B cell (primary cell): ENCODE results near the gene RAB3A. TPM values are rescaled to one million over a fixed set of nuclear protein-coding genes. Genes with fewer than 3 reads are reported as not detected.

ENCODE experiments used
- ATAC-seq: fragments of 200-7000 bp; cut with Tn5 transposase; one replicate; pipeline ENCODE4 v1.10.0; 2021; ENCODE audit warnings: low read depth, mild to moderate bottlenecking, moderate number of reproducible peaks, moderate library complexity
- CTCF ChIA-PET: fragments of 350-600 bp; sonication (Branson Sonifier 250); formaldehyde crosslinking; loops from one replicate; lab custom pipeline; 2021; ENCODE audit warnings: antibody characterized with exemption, inconsistent platforms; lab: Charles Lee
- POLR2A ChIA-PET: fragments of 350-600 bp; sonication (Branson Sonifier 250); formaldehyde crosslinking; loops from one replicate; lab custom pipeline; 2021; ENCODE audit warnings: antibody characterized with exemption; lab: Charles Lee
- DNase-seq: peaks from one replicate; pipeline ENCODE4 v3.0.0; 2013
- H2AFZ ChIP-seq: 2 replicates; pipeline ENCODE4 v1.6.1; 2012; ENCODE audit warnings: mild to moderate bottlenecking, low read depth, low read length; ENCODE audit not compliant: insufficient read depth, poor library complexity, severe bottlenecking
- H3K27ac ChIP-seq, 2 donors: 1 replicate in 1 of 2; 2 replicates in 1 of 2; pipeline ENCODE4 v1.5.1; 2012 to 2013; ENCODE audit warnings: low read length in 2 of 2, mild to moderate bottlenecking in 2 of 2, moderate library complexity in 1 of 2
- H3K27me3 ChIP-seq, 4 experiments: fragments of 200-600 bp in 1 of 4; sonication (generic) in 1 of 4; replicated peaks in 1 of 4; 1 replicate in 2 of 4; 2 replicates in 2 of 4; pipeline versions ENCODE4 v1.6.1 to v1.7.0; 2013 to 2016; ENCODE audit warnings: low read length in 3 of 4, mild to moderate bottlenecking in 2 of 4, mixed read lengths in 1 of 4, moderate library complexity in 1 of 4; ENCODE audit not compliant: insufficient read depth in 4 of 4, control insufficient read depth in 3 of 4; ENCODE audit errors: control extremely low read depth in 1 of 4
- H3K36me3 ChIP-seq, 2 experiments: replicated peaks in 1 of 2; 1 replicate in 1 of 2; 2 replicates in 1 of 2; pipeline versions ENCODE4 v1.6.1 to v1.7.1; 2013; ENCODE audit warnings: low read length in 1 of 2; ENCODE audit not compliant: insufficient read depth in 2 of 2, control insufficient read depth in 1 of 2; ENCODE audit errors: control extremely low read depth in 1 of 2, extremely low read depth in 1 of 2
- H3K4me1 ChIP-seq, 2 donors: fragments of 200-600 bp in 1 of 2; sonication (generic) in 1 of 2; 1 replicate in 1 of 2; 2 replicates in 1 of 2; pipeline versions ENCODE4 v1.5.1 to v1.6.1; 2013 to 2017; ENCODE audit warnings: low read length in 2 of 2; ENCODE audit not compliant: control insufficient read depth in 2 of 2, insufficient read depth in 2 of 2
- H3K4me2 ChIP-seq: replicated peaks from 2 replicates; pipeline ENCODE3; 2012; ENCODE audit warnings: mild to moderate bottlenecking, low read depth, low read length; ENCODE audit not compliant: poor library complexity, severe bottlenecking
- H3K4me3 ChIP-seq, 5 experiments: fragments of 200-600 bp in 1 of 5; sonication (generic) in 1 of 5; 1 replicate in 3 of 5; 2 replicates in 2 of 5; pipeline versions ENCODE4 v1.5.1 to v1.7.0; 2011 to 2016; ENCODE audit warnings: low read length in 4 of 5, mild to moderate bottlenecking in 4 of 5, low read depth in 2 of 5, control low read depth in 1 of 5, moderate library complexity in 1 of 5; ENCODE audit not compliant: insufficient read depth in 1 of 5; ENCODE audit errors: control extremely low read depth in 1 of 5, extremely low read depth in 1 of 5
- H3K79me2 ChIP-seq: fragments of 200-600 bp; sonication (generic); one replicate; pipeline ENCODE4 v1.6.0; 2016; ENCODE audit warnings: low read length; ENCODE audit not compliant: control insufficient read depth, insufficient read depth
- H3K9ac ChIP-seq: fragments of 200-600 bp; sonication (generic); 2 replicates; pipeline ENCODE4 v1.6.1; 2017; ENCODE audit warnings: mild to moderate bottlenecking, low read length, moderate library complexity
- H3K9me3 ChIP-seq, 3 donors: one replicate each; pipeline versions ENCODE4 v1.6.1 to v1.7.1; 2013; ENCODE audit warnings: low read length in 2 of 3; ENCODE audit not compliant: control insufficient read depth in 2 of 3, insufficient read depth in 1 of 3; ENCODE audit errors: control extremely low read depth in 1 of 3
- H4K20me1 ChIP-seq: 2 replicates; pipeline ENCODE4 v1.6.0; 2012; ENCODE audit warnings: mild to moderate bottlenecking, low read length; ENCODE audit not compliant: insufficient read depth, control insufficient read depth, poor library complexity, severe bottlenecking
- H3K27ac Mint-ChIP-seq: one replicate; pipeline ENCODE4 v1.8.0; 2021; ENCODE audit warnings: mixed read lengths
- H3K27me3 Mint-ChIP-seq: one replicate; pipeline ENCODE4 v1.8.0; 2021; ENCODE audit warnings: mixed read lengths
- H3K4me1 Mint-ChIP-seq: one replicate; pipeline ENCODE4 v1.8.0; 2021; ENCODE audit warnings: mixed read lengths
- H3K4me3 Mint-ChIP-seq: one replicate; pipeline ENCODE4 v1.8.0; 2021; ENCODE audit warnings: mixed read lengths
- H3K9me3 Mint-ChIP-seq: one replicate; pipeline ENCODE4 v1.8.0; 2022; ENCODE audit warnings: mixed read lengths; ENCODE audit not compliant: insufficient read depth
- EZH2 ChIP-seq: IDR thresholded peaks from 2 replicates; pipeline ENCODE4 v1.6.1; 2012; ENCODE audit warnings: borderline replicate concordance, low read depth, mild to moderate bottlenecking, moderate library complexity, low read length; ENCODE audit not compliant: insufficient read depth, poor library complexity, severe bottlenecking
- WGBS: methylation state at CpG from one replicate; pipeline ENCODE4 v1.1.5; 2013; ENCODE audit warnings: missing lambda C conversion rate; ENCODE audit not compliant: insufficient coverage; 5-methylcytosine and 5-hydroxymethylcytosine counted together
- intact Hi-C: fragments of 100-400 bp; cut with micrococcal nuclease; formaldehyde crosslinking; loops from one replicate; pipeline ENCODE4 v1.10.0; 2022
- polyA plus RNA-seq: library from polyadenylated mRNA; depleted of rRNA; stranded (reverse); fragments of >200 nt; gene quantifications from 2 replicates; pipeline ENCODE4 v1.2.3, GENCODE V29; 2012
- total RNA-seq, 2 donors: library from RNA; stranded (reverse); fragments of 120-200 nt in 1 of 2; gene quantifications; 1 replicate in 1 of 2; 2 replicates in 1 of 2; pipeline versions ENCODE4 v1.2.3 to v1.2.4, GENCODE V29; 2013 to 2022
- TF ChIP-seq, protein P1 (sequence below): fragments of 200-600 bp; IDR thresholded peaks from one replicate; pipeline ENCODE4 v1.8.0; 2022; ENCODE audit warnings: antibody characterized with exemption, mild to moderate bottlenecking

RAB3A gene
- total and polyA plus RNA-seq, 2 donors (not counting 1 experiment from before 2014, with no cell fraction given), result 7.7 to 10.4 TPM

DNA sequence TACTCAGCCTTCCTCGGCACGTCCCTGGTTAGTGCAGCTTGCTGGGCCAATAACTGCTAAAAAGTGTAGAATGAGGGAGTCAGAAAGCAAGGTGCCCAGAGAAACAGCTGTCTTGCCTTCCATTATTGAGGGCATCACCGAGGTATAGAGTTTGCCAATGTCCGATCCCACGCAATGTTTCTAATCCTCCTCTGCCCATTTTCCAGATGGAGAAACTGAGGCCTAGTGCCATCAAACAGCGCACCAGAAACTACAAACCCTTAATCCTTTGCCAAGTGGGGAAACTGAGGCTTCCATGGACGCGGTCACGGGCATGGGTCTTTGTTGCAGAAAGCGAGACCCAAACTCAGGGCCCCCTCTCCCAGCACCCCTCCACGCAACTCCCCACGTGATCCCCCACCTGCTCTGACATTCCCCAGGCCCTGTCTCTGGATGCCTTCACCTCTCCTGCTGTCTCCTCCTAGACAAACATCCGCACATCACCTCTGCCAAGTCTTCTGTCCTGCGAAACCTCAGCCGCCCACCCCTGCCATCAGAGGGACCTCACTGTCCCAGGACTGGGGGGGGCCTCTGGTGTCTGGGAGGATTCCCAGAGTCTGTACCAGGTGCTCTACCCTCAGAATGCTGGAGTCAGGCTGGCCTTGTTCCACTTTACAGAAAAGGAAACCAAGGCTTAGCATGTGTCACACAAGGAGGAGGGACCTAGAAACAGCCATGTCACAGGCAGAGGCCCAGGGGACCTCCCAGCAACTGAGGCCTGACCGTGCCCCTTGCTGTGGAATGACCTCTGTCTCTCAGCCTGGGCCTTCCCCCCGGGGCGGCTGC, 23.3 kb upstream of the RAB3A start:
- Mint-ChIP-seq H3K4me3 (peak overlapping the region; percentile 10), H3K27me3 (peaks cover 59% of the 10 kb centered on the region), H3K9me3 (no peaks in the 10 kb centered on the region), H3K4me1 (peaks cover 42% of the 10 kb centered on the region), H3K27ac (peak overlapping the region; percentile 53)
- no peak for DNase-seq
- WGBS, result 83% methylated on average over 14 of the region's 18 CpGs
- Histone ChIP-seq H3K27ac (no peak overlapping the region), H3K4me3 (no peak overlapping the region), H3K9me3 (peaks cover 0 to 28% (median 0%) of the 10 kb centered on the region in 3 donors), H4K20me1 (peaks cover 3% of the 10 kb centered on the region), H3K4me2 (no peak overlapping the region), H3K9ac (no peak overlapping the region), H3K4me1 (peaks cover 40 to 49% of the 10 kb centered on the region in 2 donors), H3K36me3 (no peaks in the 10 kb centered on the region), H3K79me2 (no peaks in the 10 kb centered on the region), H3K27me3 (peaks cover 0 to 84% (median 40%) of the 10 kb centered on the region in 4 experiments), H2AFZ (no peak overlapping the region)
- ChIA-PET POLR2A (no interaction called here), CTCF (interaction anchor here (0.7 kb wide), 1 partner anchor 19 kb away, joined by 3 read pairs; no protein-coding TSS in a partner anchor)
- intact Hi-C loops, result no loop called here
- no peak for TF ChIP-seq EZH2
- TF ChIP-seq, protein P1, sequence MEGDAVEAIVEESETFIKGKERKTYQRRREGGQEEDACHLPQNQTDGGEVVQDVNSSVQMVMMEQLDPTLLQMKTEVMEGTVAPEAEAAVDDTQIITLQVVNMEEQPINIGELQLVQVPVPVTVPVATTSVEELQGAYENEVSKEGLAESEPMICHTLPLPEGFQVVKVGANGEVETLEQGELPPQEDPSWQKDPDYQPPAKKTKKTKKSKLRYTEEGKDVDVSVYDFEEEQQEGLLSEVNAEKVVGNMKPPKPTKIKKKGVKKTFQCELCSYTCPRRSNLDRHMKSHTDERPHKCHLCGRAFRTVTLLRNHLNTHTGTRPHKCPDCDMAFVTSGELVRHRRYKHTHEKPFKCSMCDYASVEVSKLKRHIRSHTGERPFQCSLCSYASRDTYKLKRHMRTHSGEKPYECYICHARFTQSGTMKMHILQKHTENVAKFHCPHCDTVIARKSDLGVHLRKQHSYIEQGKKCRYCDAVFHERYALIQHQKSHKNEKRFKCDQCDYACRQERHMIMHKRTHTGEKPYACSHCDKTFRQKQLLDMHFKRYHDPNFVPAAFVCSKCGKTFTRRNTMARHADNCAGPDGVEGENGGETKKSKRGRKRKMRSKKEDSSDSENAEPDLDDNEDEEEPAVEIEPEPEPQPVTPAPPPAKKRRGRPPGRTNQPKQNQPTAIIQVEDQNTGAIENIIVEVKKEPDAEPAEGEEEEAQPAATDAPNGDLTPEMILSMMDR, result no peak
- no peak for ATAC-seq
